ENCODE measurements around the gene CTIF.

Gene CTIF

GRCh38 chr18:48552130-48552529 is 13.3 kb downstream of the CTIF start:
- no peak for DNase-seq (ENCODE audit: low spot score)

GRCh38 chr18:48553236-48553635 is 14.4 kb downstream of the CTIF start:
- DNase-seq (ENCODE audit: low spot score), result no peak

DNA sequence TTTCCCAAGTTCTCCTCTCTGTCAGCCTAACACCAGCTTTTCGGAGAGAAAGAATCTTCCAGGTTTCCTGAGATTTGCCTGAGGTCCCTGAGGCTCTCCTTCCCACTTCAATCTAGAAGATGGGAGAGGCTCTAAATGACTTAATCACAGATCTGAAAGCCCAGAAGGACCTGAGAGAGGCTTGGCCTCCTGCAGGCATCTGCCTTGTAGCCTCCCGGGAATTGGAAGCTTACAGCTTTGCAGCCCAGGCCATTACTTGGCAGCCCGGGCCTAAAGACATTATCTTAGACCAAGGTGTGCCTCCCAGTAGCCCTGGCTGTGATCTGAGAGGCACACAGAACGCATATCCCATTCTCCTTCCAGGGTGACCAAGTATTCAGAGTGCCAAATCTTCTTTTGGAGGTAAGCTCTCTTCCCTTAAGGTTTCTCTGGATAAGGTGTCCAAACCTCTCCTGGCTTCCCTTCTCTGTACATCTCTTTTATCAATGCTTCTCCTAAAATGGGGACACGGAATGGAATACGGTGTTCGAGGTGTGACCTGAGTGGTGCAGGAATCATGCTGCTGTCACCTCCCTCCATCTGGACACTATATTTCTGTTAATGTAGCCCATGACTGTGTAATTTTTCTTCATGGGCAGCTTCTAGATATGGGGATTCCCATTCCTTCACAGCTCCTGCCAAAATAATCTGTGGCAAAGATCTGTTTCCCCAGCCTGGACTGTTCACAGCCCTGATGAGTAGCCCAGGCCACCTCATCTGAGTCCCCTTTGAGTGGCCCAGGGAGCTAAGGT is 16.0 kb downstream of the CTIF start:
- DNase-seq (ENCODE audit: low spot score), result no peak

DNA sequence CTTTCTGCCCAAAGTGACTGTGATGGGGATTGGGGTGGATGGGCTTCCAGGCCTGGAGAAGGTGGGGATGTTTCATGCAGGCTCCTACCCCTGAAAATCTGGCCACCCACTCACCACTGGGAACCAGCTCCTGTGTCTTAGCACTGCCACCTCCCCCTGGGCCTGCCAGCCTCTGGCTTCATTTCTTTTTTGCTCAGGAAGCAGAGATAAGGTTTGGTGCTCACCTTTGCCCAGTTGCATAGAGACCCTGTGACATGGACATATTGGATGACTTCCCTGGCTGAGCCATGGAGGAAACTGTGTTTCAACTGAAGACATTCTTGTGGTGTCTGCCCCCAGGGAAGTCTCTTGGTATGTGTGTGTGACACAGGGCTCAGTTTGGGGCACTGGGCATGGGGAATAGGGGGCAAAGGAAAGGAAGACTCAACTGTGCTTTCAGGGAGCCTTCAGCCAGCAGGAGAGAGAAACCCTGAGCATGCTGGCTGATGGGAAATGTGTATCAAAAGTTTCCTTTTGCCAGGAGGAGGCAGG is 16.7 kb downstream of the CTIF start:
- DNase-seq (ENCODE audit: low spot score), result no peak

- DNase-seq (ENCODE audit: low spot score), result no peak
Observed at GRCh38 chr18:48557640-48558174, 18.9 kb downstream of the CTIF start.

DNA sequence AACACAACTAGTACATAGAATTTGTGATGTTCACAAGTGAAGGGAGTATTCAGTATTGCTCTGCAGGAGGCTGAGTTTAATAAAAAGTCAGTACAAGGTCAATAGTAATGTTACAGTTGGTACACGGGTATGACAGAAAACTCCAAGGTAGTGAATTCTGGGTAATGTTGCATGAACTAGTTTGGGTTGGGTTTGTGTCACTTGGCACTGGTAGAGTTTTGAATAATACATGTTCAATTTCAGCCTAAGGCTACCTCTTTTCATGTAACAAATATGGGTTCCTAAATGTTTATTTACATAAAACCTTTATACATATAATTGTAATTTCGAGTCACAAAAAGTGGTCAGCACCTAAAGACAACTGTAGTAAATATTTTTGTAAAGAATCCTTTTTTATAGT is 19.4 kb downstream of the CTIF start:
- no peak for DNase-seq (ENCODE audit: low spot score)

GRCh38 chr18:48560491-48560890 is 21.7 kb downstream of the CTIF start:
- DNase-seq (ENCODE audit: low spot score), result no peak

DNA sequence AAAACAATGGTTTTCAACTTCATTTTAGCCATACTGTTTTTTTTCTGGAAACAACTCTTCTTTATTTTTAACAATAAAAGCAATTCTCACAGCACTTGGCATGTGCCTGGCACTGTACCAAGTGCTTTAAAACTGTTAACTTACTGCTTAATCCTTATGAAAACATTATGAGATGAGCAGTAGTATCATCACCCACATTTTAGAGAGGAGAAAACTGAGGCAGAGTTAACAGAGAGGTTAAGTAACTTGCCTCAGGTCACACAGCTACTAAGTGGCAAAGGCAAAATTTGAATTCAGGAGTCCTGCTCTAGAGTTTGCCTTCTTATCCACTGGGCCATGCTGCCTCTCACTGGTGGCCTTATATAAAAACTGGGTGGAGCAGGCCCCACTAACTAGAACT is 23.2 kb downstream of the CTIF start:
- DNase-seq (ENCODE audit: low spot score), result no peak

- no peak for DNase-seq (ENCODE audit: low spot score)
Observed at GRCh38 chr18:48563027-48563426, 24.2 kb downstream of the CTIF start.

DNA sequence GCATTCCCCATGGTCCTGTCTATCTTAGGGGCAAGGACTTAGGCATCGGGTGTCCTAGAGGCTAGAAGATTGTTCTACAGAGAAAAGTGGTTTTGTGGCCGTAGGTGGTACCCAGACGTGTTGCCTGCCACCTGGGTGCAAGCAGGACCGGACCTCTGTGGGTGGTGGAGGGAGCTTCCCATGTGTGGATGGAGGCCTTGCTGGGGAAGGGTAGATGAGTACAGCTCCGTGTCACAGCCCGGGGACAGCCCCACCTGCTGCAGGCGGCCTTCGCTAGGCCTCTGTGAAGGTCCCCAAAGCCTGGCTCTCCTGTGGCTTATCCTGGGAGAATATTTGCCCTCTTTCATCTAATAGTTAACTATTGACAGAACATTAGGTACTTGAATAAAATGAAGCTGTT is 25.3 kb downstream of the CTIF start:
- no peak for DNase-seq (ENCODE audit: low spot score)

DNA sequence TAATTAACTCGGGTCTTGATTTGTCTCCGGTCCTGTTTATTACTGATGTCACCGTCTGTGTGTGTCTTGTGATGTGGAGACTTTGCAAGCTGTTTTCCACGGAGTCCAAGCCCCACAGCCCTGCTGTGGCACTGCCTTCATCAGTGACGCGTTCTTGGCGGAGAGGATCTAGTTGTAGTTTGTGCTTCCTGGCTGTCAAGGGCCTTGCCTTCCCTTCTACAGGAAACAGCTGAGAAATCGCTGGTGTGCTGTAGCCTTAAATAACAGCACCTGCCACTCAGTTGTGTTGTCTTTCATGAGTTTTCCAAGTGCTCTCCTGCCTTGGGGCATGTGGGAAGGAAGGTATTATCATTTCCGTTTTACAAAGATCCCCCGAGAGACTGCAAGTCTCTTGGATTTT is 26.3 kb downstream of the CTIF start:
- DNase-seq (ENCODE audit: low spot score), result no peak

- DNase-seq (ENCODE audit: low spot score), result no peak
Observed at GRCh38 chr18:48566589-48566988, 27.8 kb downstream of the CTIF start.

GRCh38 chr18:48567388-48567787 is 28.6 kb downstream of the CTIF start:
- no peak for DNase-seq (ENCODE audit: low spot score)

DNA sequence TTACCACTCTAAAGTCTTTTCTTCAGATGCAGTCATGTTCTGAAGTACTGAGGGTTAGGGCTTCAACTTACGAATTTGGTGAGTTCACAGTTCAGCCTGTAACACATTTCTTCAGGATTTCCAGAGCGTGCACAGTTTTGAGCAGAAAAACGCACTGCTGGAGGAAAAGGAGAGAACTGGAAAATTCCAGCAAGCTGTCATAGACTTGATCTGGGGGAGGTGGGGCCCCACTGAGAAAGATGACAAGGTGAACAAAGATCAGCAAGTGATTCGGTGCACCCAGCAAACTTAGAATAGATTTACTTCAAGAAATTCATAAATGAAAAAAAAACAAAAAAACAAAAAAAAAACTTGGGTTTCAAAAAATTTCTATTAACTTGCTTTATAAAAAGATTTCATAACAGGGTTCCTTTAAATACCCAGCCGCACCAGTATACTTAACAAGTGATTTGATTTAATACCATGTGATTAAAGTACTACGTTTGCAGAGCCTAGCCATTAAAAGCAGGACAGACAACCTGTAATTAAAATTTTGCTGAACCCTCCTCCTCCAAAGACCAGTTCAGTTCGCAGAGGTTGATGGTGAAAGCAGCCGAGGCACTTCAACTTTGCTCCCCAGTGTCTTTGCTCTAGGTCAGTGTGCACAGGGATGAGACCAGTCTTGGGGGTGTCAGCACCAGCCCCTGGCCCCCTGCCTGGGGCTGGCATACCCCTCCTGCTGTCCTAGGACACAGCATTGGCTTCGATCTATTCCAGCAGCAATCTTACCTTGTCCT is 30.5 kb downstream of the CTIF start:
- no peak for DNase-seq (ENCODE audit: low spot score)

GRCh38 chr18:48569915-48570264 is 31.1 kb downstream of the CTIF start:
- DNase-seq (ENCODE audit: low spot score), result no peak

DNA sequence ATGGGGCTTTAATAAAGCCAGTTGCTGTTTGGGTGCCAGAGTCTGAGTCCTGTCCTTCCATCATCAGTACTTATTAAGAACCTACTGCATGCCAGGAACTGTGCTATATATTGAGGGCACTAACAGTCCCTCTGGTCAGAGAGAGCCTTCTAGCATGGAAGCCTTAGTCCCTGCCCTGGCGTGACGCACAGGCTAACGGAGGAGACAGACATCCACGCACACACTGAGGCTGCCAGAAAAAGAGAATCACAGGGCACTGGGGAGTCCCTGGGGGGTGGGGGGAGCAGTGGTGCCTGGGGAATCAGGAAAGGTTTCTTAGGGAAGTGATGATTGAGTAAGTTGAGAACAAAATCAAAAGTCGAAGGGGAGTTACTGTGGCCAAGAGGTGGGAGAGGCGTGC is 31.5 kb downstream of the CTIF start:
- DNase-seq (ENCODE audit: low spot score), result no peak

DNA sequence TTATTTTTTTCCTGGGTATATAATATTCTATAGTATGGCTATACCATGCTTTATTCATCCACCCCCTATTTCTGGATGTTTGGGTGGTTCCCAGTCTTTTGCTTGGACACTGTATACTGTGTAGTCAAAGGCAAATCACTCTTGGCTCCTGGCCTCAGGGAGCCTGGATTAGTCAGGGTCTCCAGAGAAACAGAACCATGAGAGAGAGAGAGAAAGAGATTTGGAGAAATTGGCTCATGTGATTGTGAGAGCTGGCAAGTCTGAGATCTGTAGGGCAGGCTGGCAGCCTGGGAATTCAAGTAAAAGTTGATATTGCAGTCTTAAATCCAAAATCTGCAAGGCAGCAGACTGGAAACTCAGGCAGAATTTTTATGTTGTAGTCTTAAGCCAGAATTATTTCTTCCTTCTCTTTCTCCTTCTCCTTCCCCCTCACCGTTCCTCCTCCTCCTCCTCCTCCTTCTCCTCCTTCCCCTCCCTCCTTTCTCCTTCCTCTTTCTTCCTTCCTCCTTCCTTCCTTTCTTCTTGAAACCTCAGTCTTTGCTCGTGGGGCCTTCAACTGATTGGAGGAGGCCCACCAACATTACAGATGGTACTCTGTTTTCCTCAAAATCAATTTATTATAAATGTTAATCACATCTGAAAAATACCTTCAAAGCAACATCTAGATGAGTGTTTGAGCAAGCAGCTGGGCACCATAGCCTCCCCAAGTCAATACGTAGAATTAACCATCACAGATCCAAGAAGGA is 33.0 kb downstream of the CTIF start:
- DNase-seq (ENCODE audit: low spot score), result no peak

- no peak for DNase-seq (ENCODE audit: low spot score)
Observed at GRCh38 chr18:48572402-48573126, 33.7 kb downstream of the CTIF start.

DNA sequence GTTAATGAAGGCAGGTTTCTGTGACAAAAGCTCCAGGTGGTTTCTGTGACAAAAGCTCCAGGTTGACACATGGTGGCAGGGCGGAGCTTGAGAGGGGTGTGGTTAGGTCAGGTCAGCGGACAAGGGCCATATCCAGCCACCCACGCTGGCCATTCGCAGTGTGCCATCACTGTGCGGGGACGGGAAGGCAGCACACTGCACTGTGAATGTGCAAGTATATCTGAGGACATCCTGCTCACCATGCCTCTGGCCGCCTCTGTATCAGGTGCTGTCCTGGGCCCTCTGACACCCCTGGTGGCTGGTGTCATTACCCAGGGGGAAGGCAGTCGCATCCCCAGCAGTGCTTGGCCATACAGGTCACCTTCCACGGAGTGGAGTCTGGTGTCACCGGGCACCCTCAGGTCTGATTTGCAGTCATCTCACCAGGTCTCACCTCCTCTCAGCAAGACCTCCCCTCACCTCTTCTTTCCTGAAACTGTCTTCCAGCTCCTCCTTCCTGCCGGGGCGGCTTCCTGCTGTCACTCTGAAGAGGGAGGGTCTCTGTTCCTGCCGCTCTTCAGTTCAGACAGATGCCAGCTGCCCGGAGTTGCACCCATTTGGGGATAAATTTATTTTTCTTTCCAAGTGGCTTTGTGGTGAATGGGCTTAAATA is 34.9 kb downstream of the CTIF start:
- DNase-seq (ENCODE audit: low spot score), result no peak

- no peak for DNase-seq (ENCODE audit: low spot score)
Observed at GRCh38 chr18:48574667-48575300, 36.0 kb downstream of the CTIF start.

GRCh38 chr18:48575301-48575657 is 36.4 kb downstream of the CTIF start:
- DNase-seq (ENCODE audit: low spot score), result no peak

Data from globus pallidus (tissue), 1 donor.